Testis (tissue), 3 donors: Measurements from ENCODE around the gene CLUH. TPM values are rescaled to one million over a fixed set of nuclear protein-coding genes. Genes with fewer than 3 reads are reported as not detected.

Experiments
- DNase-seq: peaks from one replicate; pipeline ENCODE4 v3.0.0-alpha.2; 2019
- H3K27ac ChIP-seq, 2 donors: fragments of 200-600 bp; sonication (generic); one replicate each; pipeline ENCODE4 v1.5.1; 2019
- H3K27me3 ChIP-seq: fragments of 200-600 bp; sonication (generic); one replicate; pipeline ENCODE4 v1.5.1; 2019
- H3K36me3 ChIP-seq: fragments of 200-600 bp; sonication (generic); one replicate; pipeline ENCODE4 v1.5.1; 2017; ENCODE audit warnings: low read depth; ENCODE audit errors: missing control alignments
- H3K4me1 ChIP-seq: fragments of 200-600 bp; sonication (generic); one replicate; pipeline ENCODE4 v1.5.1; 2019
- H3K4me3 ChIP-seq, 2 donors: fragments of 200-600 bp; sonication (generic); one replicate each; pipeline ENCODE4 v1.5.1; 2017 to 2019
- H3K9me3 ChIP-seq: fragments of 200-600 bp; sonication (generic); one replicate; pipeline ENCODE4 v1.5.1; 2017
- POLR2A ChIP-seq: fragments of 450-650 bp; IDR thresholded peaks from one replicate; pipeline ENCODE4 v1.6.1; 2017; ENCODE audit warnings: antibody characterized with exemption, mild to moderate bottlenecking, moderate library complexity
- WGBS, 2 donors: methylation state at CpG; one replicate each; pipeline ENCODE4 v1.1.5; 2018; 5-methylcytosine and 5-hydroxymethylcytosine counted together
- intact Hi-C: fragments of 100-400 bp; cut with DNase I; formaldehyde crosslinking; loops from one replicate; pipeline ENCODE4 v1.15.1; 2023; ENCODE audit warnings: low total_unique reads
- polyA plus RNA-seq: library from polyadenylated mRNA; stranded (reverse); fragments of 350-450 nt; fragmentation: Illumina TruSeq; extraction: RNeasy Lipid Tissue Mini Kit (QIAGEN cat#74804); gene quantifications from one replicate; pipeline ENCODE4 v1.2.3, GENCODE V29; 2014; ENCODE audit warnings: low read depth, low replicate concordance; ENCODE audit not compliant: insufficient read depth
- total RNA-seq, 2 donors: library from RNA; depleted of rRNA; stranded (reverse); fragments of >200 nt; gene quantifications; one replicate each; pipeline ENCODE4 v1.2.3, GENCODE V29; 2016
- TF ChIP-seq, protein P1 (sequence below), 3 experiments: fragments of 450-650 bp in 2 of 3; fragments of 200-600 bp in 1 of 3; sonication (generic) in 1 of 3; IDR thresholded peaks; one replicate each; pipeline ENCODE4 v1.5.1; 2016 to 2019; ENCODE audit warnings: antibody characterized with exemption in 3 of 3, mild to moderate bottlenecking in 2 of 3, moderate library complexity in 1 of 3

CLUH gene
- total and polyA plus RNA-seq, 3 donors from 2014 or later = 60.1 to 183 (median 173) TPM

DNA sequence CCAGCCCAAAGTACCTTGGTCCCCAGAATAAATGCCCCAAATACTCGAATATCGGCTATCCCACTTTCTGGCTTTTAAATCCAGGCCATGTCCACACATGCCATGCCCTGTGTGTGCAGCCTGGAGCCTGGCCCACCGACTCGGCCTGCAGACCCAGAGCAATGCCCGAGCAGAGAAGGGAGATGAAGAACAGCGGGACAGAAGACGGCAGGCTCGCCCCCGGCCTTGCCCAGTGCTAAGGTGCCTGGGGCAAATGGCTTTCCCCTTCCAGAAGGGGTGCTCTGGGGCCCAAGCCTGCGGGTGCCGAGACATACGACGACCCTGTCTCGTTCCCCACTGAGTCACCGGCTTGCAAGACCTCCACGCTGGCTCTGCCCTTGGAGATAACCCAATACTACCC, 8.0 kb downstream of the CLUH start:
- TF ChIP-seq, protein P1, sequence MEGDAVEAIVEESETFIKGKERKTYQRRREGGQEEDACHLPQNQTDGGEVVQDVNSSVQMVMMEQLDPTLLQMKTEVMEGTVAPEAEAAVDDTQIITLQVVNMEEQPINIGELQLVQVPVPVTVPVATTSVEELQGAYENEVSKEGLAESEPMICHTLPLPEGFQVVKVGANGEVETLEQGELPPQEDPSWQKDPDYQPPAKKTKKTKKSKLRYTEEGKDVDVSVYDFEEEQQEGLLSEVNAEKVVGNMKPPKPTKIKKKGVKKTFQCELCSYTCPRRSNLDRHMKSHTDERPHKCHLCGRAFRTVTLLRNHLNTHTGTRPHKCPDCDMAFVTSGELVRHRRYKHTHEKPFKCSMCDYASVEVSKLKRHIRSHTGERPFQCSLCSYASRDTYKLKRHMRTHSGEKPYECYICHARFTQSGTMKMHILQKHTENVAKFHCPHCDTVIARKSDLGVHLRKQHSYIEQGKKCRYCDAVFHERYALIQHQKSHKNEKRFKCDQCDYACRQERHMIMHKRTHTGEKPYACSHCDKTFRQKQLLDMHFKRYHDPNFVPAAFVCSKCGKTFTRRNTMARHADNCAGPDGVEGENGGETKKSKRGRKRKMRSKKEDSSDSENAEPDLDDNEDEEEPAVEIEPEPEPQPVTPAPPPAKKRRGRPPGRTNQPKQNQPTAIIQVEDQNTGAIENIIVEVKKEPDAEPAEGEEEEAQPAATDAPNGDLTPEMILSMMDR (IDR thresholded peaks at IDR 0.05) = no peak
- TF ChIP-seq POLR2A = no peak
- no peaks in the 10 kb centered on the region for H3K36me3 ChIP-seq
- H3K4me3 ChIP-seq = no peak overlapping the region
- 90 to 97% methylated on average over 6 to 16 of the region's 16 CpGs for WGBS, 2 donors
- intact Hi-C loops = no loop called here
- H3K27ac ChIP-seq = no peak overlapping the region
- DNase-seq = no peak
- H3K9me3 ChIP-seq = no peaks in the 10 kb centered on the region
- peaks cover 17% of the 10 kb centered on the region for H3K4me1 ChIP-seq
- H3K27me3 ChIP-seq = no peaks in the 10 kb centered on the region

- no peaks in the 10 kb centered on the region for H3K36me3 ChIP-seq
- no peak for DNase-seq
- 90 to 94% methylated on average over 11 to 20 of the region's 20 CpGs for WGBS, 2 donors
Measured at GRCh38 chr17:2703181-2703580, 8.4 kb downstream of the CLUH start.

DNA sequence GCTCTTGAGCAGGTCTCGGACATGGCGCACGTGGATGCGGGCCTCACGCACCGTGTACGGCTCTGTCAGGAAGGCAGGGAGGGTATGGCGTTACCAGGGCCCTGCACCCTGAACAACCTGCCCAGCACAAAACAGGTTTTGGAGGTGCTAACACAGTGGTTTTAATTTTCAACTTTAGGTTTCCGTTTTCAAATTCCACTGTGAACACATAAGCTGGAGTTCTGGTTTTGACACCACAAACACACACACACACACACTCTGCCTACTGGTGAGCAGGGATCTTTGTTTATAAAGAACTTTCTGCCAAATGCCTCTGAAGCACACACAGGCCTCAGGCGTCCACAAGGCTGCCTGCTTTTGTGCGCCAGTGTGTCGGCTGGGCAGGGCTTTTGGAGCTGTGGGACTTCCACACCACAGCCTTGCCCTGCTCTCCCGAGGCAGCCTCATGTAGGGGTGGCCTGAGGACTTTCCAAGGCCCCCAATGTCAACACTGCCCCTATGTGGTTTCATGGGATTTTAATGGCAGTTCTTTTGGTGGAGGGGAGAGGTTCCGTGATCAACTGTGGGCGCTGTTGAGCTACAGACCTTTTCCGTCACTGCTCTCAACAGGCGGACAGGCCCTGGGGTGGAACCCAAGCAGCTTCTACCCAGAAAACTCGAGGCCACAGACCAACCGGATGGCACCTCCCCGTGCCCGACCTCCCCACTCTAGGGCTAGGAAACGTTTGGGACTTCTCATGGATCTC, 9.4 kb downstream of the CLUH start:
- H3K9me3 ChIP-seq = no peaks in the 10 kb centered on the region
- H3K36me3 ChIP-seq = no peaks in the 10 kb centered on the region
- intact Hi-C loops = no loop called here
- 82 to 89% methylated on average over 10 to 22 of the region's 22 CpGs for WGBS, 2 donors
- H3K4me3 ChIP-seq = no peak overlapping the region
- H3K27ac ChIP-seq = no peak overlapping the region
- TF ChIP-seq, protein P1 (IDR thresholded peaks at IDR 0.05) = no peak
- no peak for TF ChIP-seq POLR2A
- H3K27me3 ChIP-seq = no peaks in the 10 kb centered on the region
- no peak for DNase-seq
- peaks cover 5% of the 10 kb centered on the region for H3K4me1 ChIP-seq

More at GRCh38 chr17:2703181-2703580, 8.4 kb downstream of the CLUH start:
- no peak for TF ChIP-seq POLR2A
- TF ChIP-seq, protein P1 (IDR thresholded peaks at IDR 0.05) = no peak
- Histone ChIP-seq H3K4me1 (peaks cover 14% of the 10 kb centered on the region), H3K9me3 (no peaks in the 10 kb centered on the region), H3K27ac (no peak overlapping the region), H3K4me3 (no peak overlapping the region), H3K27me3 (no peaks in the 10 kb centered on the region)
- intact Hi-C loops = no loop called here

GRCh38 chr17:2701161-2701995, 10.2 kb downstream of the CLUH start:
- Histone ChIP-seq H3K4me1 (no peaks in the 10 kb centered on the region), H3K36me3 (no peaks in the 10 kb centered on the region), H3K27ac (no peak overlapping the region), H3K27me3 (no peaks in the 10 kb centered on the region), H3K4me3 (no peak overlapping the region), H3K9me3 (no peaks in the 10 kb centered on the region)
- 90 to 91% methylated on average over 19 to 40 of the region's 41 CpGs for WGBS, 2 donors
- intact Hi-C loops = no loop called here
- TF ChIP-seq, protein P1 (IDR thresholded peaks at IDR 0.05) = no peak
- no peak for TF ChIP-seq POLR2A
- DNase-seq = no peak
